Activated T-helper 1 cell treated with anti-CD3 and anti-CD28 coated beads, Interleukin-12 subunit alpha, Interleukin-12 subunit beta, Interleukin-2, Interleukin-4 antibody, amounts not matched to agents 30 ng/mL and 10 ng/mL and 1 ng/mL, durations not matched to agents 14 hours and 24 hours and 36 hours (primary cell): Measurements from ENCODE around the gene C1QA. TPM values are rescaled to one million over a fixed set of nuclear protein-coding genes. Genes with fewer than 3 reads are reported as not detected.

ENCODE experiments used
- DNase-seq: peaks from one replicate; pipeline ENCODE4 v3.0.0; 2021; ENCODE audit warnings: low spot score
- H3K27ac Mint-ChIP-seq: one replicate; pipeline ENCODE4 v1.8.0; 2021; ENCODE audit warnings: mild to moderate bottlenecking, mixed read lengths
- H3K27me3 Mint-ChIP-seq: one replicate; pipeline ENCODE4 v1.8.0; 2022; ENCODE audit warnings: mild to moderate bottlenecking, moderate library complexity, mixed read lengths; ENCODE audit not compliant: insufficient read depth
- H3K36me3 Mint-ChIP-seq: one replicate; pipeline ENCODE4 v1.8.0; 2021; ENCODE audit warnings: low read depth, mixed read lengths
- H3K4me1 Mint-ChIP-seq: one replicate; pipeline ENCODE4 v1.8.0; 2021; ENCODE audit warnings: low read depth, mixed read lengths
- H3K4me3 Mint-ChIP-seq: one replicate; pipeline ENCODE4 v1.8.0; 2021; ENCODE audit warnings: mild to moderate bottlenecking, moderate library complexity, mixed read lengths
- H3K9me3 Mint-ChIP-seq: one replicate; pipeline ENCODE4 v1.8.0; 2021; ENCODE audit warnings: mixed read lengths
- intact Hi-C: fragments of 100-400 bp; cut with micrococcal nuclease; formaldehyde crosslinking; loops from one replicate; pipeline ENCODE4 v1.15.1; 2024
- total RNA-seq: library from RNA; stranded (reverse); gene quantifications from 2 replicates; pipeline ENCODE4 v1.2.3, GENCODE V29; 2022

Gene C1QA
- total RNA-seq, 1 donor from 2014 or later: not detected

DNA sequence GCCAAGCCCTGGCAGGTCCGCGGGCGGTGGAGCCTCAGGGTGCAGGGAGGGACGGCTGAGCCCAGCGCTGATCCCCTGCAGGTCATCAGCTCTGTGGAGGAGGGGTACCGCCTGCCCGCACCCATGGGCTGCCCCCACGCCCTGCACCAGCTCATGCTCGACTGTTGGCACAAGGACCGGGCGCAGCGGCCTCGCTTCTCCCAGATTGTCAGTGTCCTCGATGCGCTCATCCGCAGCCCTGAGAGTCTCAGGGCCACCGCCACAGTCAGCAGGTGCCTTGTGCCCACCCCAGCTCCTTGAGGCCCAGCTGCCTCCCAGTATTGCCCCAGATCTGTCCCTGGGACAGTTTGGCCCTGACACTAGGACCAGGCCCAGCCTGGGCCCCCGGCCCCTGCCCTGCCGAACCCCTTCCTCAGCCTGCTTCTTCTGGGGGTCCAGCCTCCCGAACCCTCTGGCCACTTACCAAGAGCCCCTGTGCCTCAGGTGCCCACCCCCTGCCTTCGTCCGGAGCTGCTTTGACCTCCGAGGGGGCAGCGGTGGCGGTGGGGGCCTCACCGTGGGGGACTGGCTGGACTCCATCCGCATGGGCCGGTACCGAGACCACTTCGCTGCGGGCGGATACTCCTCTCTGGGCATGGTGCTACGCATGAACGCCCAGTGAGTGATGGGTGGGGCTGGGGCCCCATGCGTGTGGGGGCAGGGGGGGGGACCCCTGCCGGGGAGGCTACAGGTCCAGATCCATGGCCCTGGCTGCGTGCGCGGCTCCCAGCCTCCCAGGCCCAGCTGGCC lies 35.4 kb upstream of the C1QA start:
- Mint-ChIP-seq H3K4me3 (no peak overlapping the region), H3K27ac (no peak overlapping the region), H3K27me3 (peaks cover 5% of the 10 kb centered on the region), H3K4me1 (no peaks in the 10 kb centered on the region), H3K36me3 (no peaks in the 10 kb centered on the region), H3K9me3 (no peaks in the 10 kb centered on the region)
- intact Hi-C loops: no loop called here
- DNase-seq: no peak

GRCh38 chr1:22601610-22602009 lies 34.8 kb upstream of the C1QA start:
- no peaks in the 10 kb centered on the region for H3K36me3 Mint-ChIP-seq
- H3K4me3 Mint-ChIP-seq: no peak overlapping the region
- H3K9me3 Mint-ChIP-seq: no peaks in the 10 kb centered on the region
- DNase-seq: no peak
- no peak overlapping the region for H3K27ac Mint-ChIP-seq
- no peaks in the 10 kb centered on the region for H3K4me1 Mint-ChIP-seq
- peaks cover 11% of the 10 kb centered on the region for H3K27me3 Mint-ChIP-seq
- intact Hi-C loops: no loop called here

GRCh38 chr1:22602060-22602740 lies 34.2 kb upstream of the C1QA start:
- H3K27me3 Mint-ChIP-seq: peaks cover 11% of the 10 kb centered on the region
- H3K27ac Mint-ChIP-seq: no peak overlapping the region
- no peaks in the 10 kb centered on the region for H3K36me3 Mint-ChIP-seq

DNA sequence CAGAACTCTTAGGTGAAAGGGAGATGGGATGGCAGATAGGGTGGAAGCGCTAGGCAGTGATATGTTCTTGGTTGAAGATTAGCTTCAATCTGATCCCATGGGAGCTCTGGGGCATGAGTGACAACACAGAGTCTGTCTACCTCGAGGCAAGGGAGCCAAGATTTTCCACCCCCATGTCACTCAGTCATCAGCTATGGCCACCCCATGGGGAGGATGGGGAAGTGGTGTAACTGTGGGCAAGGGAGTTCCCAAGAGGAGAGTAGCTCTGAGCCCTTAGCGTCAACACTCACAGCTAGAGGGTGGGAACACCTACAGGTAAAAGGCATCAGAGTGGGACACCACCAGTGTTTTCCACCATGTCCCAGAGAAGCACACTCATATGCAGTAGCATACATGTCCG lies 30.3 kb upstream of the C1QA start:
- Mint-ChIP-seq H3K27ac (no peak overlapping the region), H3K36me3 (no peaks in the 10 kb centered on the region)
- intact Hi-C loops: no loop called here

More at GRCh38 chr1:22602060-22602740, 34.2 kb upstream of the C1QA start:
- Mint-ChIP-seq H3K9me3 (no peaks in the 10 kb centered on the region), H3K4me1 (no peaks in the 10 kb centered on the region), H3K4me3 (no peak overlapping the region)
- no peak for DNase-seq
- intact Hi-C loops: no loop called here

DNA sequence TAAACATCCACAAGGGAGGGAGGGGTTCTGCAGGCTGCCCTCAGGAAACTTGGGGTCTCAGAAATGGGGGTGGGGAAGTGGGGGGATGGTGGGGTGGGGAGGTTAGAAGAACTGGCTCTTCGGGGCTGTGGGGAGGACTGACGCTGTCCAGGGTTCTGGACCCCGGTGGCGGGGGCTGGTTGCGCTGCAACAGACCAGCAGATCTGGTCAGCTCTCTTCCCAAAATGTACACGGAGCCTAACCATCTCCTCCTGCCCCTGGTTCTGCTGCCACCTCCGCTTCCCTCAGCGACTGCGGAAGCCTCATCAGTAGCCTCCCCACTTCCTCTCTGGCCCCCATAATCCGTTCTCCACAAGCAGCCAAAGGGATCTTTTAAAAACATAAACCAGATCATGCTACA lies 29.3 kb upstream of the C1QA start:
- H3K4me1 Mint-ChIP-seq: no peaks in the 10 kb centered on the region
- no peak overlapping the region for H3K4me3 Mint-ChIP-seq
- no peaks in the 10 kb centered on the region for H3K9me3 Mint-ChIP-seq
- intact Hi-C loops: no loop called here
- H3K36me3 Mint-ChIP-seq: no peaks in the 10 kb centered on the region
- H3K27ac Mint-ChIP-seq: no peak overlapping the region
- no peak for DNase-seq
- H3K27me3 Mint-ChIP-seq: peaks cover 14% of the 10 kb centered on the region

More for the DNA sequence above, 30.3 kb upstream of the C1QA start:
- no peaks in the 10 kb centered on the region for H3K9me3 Mint-ChIP-seq
- H3K4me1 Mint-ChIP-seq: no peaks in the 10 kb centered on the region
- no peak overlapping the region for H3K4me3 Mint-ChIP-seq
- peaks cover 14% of the 10 kb centered on the region for H3K27me3 Mint-ChIP-seq
- DNase-seq: no peak

DNA sequence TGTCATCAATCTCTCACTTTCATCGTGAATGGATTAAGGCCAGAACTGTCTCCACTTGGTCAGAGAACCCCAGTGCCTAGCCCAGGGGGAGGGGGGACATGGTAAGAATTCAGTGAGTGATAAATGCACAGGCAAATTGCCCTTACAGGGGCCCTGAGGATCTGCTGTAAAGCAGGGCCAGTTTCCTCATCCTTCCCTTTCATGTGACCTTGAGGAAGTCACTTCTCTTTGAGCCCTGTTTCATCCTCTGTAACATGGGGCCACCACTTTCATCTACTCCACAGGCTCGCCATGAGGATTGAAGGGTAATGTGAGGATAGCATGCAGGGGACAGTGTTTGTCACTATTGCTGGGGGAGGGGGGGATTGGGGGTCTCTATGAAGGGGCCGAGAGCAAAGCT lies 28.1 kb upstream of the C1QA start:
- Mint-ChIP-seq H3K4me3 (no peak overlapping the region), H3K9me3 (no peaks in the 10 kb centered on the region), H3K4me1 (no peaks in the 10 kb centered on the region), H3K36me3 (no peaks in the 10 kb centered on the region), H3K27ac (no peak overlapping the region), H3K27me3 (peaks cover 14% of the 10 kb centered on the region)
- intact Hi-C loops: no loop called here
- DNase-seq: no peak

DNA sequence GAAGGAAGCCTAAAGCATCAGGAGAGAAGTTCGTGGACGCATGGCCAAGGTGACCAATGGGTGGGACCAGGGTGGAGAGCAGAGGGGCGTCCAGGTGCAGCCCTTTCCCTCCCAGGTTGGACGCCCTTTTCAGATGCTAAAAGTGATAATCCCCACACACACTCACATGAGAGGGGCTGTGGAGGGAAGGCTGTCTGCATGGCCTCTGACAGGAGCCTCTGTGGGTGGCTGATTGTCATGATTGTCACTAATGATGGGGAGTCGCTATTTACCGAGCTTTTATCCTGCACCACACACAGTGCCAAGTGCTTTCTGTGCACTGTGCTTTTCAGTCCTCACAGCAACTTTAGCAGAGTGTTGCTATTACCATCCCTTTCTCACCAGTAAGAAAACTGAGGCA lies 27.1 kb upstream of the C1QA start:
- Mint-ChIP-seq H3K36me3 (no peaks in the 10 kb centered on the region), H3K27ac (no peak overlapping the region), H3K4me1 (no peaks in the 10 kb centered on the region), H3K4me3 (no peak overlapping the region), H3K27me3 (peaks cover 13% of the 10 kb centered on the region), H3K9me3 (no peaks in the 10 kb centered on the region)
- no peak for DNase-seq
- intact Hi-C loops: no loop called here

DNA sequence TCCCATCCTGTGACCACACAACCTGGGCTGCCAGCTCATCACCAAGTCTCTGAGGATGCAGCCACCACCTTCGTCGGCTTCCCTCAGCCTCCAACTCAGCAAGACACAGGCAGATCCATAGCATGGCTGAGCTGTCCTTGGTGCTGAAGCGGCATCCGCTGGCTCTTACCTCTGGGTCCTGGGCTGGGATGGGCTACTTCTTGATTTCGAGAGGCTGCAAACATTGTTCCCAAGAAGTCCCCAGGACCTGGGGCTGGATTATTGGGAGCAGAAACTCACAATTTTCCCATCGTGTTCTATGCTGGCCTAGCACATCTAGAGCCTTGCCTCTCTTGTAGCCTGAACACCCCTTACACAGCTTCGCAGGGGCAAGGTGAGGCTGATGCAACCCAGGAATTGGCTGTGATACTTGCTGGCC lies 24.9 kb upstream of the C1QA start:
- intact Hi-C loops: no loop called here
- Mint-ChIP-seq H3K27ac (no peak overlapping the region), H3K4me3 (no peak overlapping the region), H3K27me3 (peaks cover 6% of the 10 kb centered on the region), H3K4me1 (no peaks in the 10 kb centered on the region), H3K9me3 (no peaks in the 10 kb centered on the region), H3K36me3 (no peaks in the 10 kb centered on the region)
- peak; percentile 6 for DNase-seq

- no peaks in the 10 kb centered on the region for H3K9me3 Mint-ChIP-seq
- no peak for DNase-seq
- H3K4me3 Mint-ChIP-seq: no peak overlapping the region
- H3K4me1 Mint-ChIP-seq: no peaks in the 10 kb centered on the region
- intact Hi-C loops: no loop called here
- H3K27ac Mint-ChIP-seq: no peak overlapping the region
- peaks cover 5% of the 10 kb centered on the region for H3K27me3 Mint-ChIP-seq
- no peaks in the 10 kb centered on the region for H3K36me3 Mint-ChIP-seq
Observed at GRCh38 chr1:22612671-22613571, 23.5 kb upstream of the C1QA start.

GRCh38 chr1:22613572-22613918 lies 22.9 kb upstream of the C1QA start:
- no peaks in the 10 kb centered on the region for H3K36me3 Mint-ChIP-seq
- no peaks in the 10 kb centered on the region for H3K9me3 Mint-ChIP-seq
- H3K27ac Mint-ChIP-seq: no peak overlapping the region
- intact Hi-C loops: no loop called here
- H3K4me3 Mint-ChIP-seq: no peak overlapping the region
- no peaks in the 10 kb centered on the region for H3K4me1 Mint-ChIP-seq
- DNase-seq: no peak
- H3K27me3 Mint-ChIP-seq: peaks cover 6% of the 10 kb centered on the region

DNA sequence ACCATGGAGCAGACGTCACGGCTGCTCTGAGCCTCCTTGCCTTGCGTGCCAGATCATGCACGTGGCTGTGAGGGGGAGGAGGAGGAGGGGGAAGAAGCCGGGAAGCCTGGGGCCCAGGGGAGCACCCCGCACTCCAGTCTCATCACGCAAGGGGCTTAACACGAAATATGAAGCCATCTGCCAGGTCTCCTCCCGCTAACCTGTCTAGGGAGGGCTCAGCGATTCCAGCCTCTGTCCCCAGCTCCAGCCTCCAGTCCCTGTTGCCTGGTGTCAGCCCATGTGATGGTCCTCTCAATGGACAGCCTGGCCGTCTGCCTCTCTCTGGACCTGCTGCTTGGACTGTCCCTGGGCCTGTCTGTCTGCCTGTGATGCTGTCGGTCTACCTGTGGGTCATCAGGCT lies 22.5 kb upstream of the C1QA start:
- no peak for DNase-seq
- no peaks in the 10 kb centered on the region for H3K4me1 Mint-ChIP-seq
- H3K36me3 Mint-ChIP-seq: no peaks in the 10 kb centered on the region
- intact Hi-C loops: no loop called here
- no peak overlapping the region for H3K27ac Mint-ChIP-seq
- no peaks in the 10 kb centered on the region for H3K9me3 Mint-ChIP-seq
- H3K27me3 Mint-ChIP-seq: peaks cover 6% of the 10 kb centered on the region
- H3K4me3 Mint-ChIP-seq: no peak overlapping the region

GRCh38 chr1:22615886-22616285 lies 20.5 kb upstream of the C1QA start:
- H3K27ac Mint-ChIP-seq: no peak overlapping the region
- intact Hi-C loops: no loop called here
- no peaks in the 10 kb centered on the region for H3K36me3 Mint-ChIP-seq

DNA sequence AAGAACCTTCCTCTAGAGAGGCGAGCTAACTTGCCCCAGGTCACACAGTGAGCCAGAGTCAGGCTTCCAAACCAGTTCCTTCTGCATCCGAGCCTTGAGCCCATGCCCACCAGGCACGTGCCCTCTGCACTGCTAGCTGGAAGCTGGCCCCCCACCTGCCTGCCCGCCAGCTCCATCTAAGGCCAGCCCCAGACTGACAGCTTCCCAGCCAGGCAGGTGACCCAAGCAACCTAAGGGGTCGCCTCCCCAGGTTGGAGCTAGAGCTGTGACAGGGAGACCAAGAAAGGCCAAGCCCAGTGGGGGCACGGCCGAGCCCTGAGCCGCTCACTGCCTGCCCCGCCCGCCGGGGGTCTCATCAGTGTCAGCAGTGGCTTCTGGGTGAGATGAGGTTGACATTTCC lies 19.9 kb upstream of the C1QA start:
- Mint-ChIP-seq H3K27me3 (peaks cover 6% of the 10 kb centered on the region), H3K36me3 (no peaks in the 10 kb centered on the region)

More at GRCh38 chr1:22615886-22616285, 20.5 kb upstream of the C1QA start:
- H3K9me3 Mint-ChIP-seq: no peaks in the 10 kb centered on the region
- no peak for DNase-seq
- no peak overlapping the region for H3K4me3 Mint-ChIP-seq
- no peaks in the 10 kb centered on the region for H3K4me1 Mint-ChIP-seq
- H3K27me3 Mint-ChIP-seq: peaks cover 6% of the 10 kb centered on the region

More for the DNA sequence above, 19.9 kb upstream of the C1QA start:
- intact Hi-C loops: no loop called here
- no peaks in the 10 kb centered on the region for H3K9me3 Mint-ChIP-seq
- H3K27ac Mint-ChIP-seq: no peak overlapping the region
- no peaks in the 10 kb centered on the region for H3K4me1 Mint-ChIP-seq
- DNase-seq: no peak
- no peak overlapping the region for H3K4me3 Mint-ChIP-seq
